ENCODE results near the gene DCAF15. TPM values are rescaled to one million over a fixed set of nuclear protein-coding genes. Genes with fewer than 3 reads are reported as not detected.

Gene DCAF15
- polyA plus RNA-seq, 1 of the 3 experiments (the other 2 are of a cell fraction) = 55.6 TPM

- ChIA-PET CTCF (interaction anchor here (0.8 to 1.0 kb wide), 2 partner anchors 9 to 36 kb away, joined by 4 read pairs; partner anchors contain the start of gene IL27RA), POLR2A (interaction anchor here (0.6 kb wide), 1 partner anchor 246 kb away, joined by 3 read pairs; no protein-coding TSS in a partner anchor)
- H3K27me3 ChIP-seq (ENCODE audit: insufficient read depth) = no peaks in the 10 kb centered on the region
- peaks cover 10% of the 10 kb centered on the region; the same call in 1 of the 2 replicates for H3K9me3 ChIP-seq
- no peak overlapping the region for H2AFZ ChIP-seq (ENCODE audit: low read depth)
- no peak overlapping the region for H3K9ac ChIP-seq
- no peaks in the 10 kb centered on the region for H4K20me1 ChIP-seq (ENCODE audit: insufficient read depth)
- DNase-seq = no peak
- H3K4me1 ChIP-seq (ENCODE audit: control insufficient read depth in 1 of 2, insufficient read depth in 2 of 2, low read depth in 1 of 2, low read length in 1 of 2) = peaks cover 0 to 11% of the 10 kb centered on the region in 2 experiments; a peak in 1 of 4 replicates
- 92% methylated on average over 8 of the region's 14 CpGs for WGBS (ENCODE audit: low lambda C conversion rate)
- H3K36me3 ChIP-seq (replicated peaks in 1 of 2; ENCODE audit: control insufficient read depth in 1 of 2, insufficient read depth in 2 of 2, low read length in 1 of 2) = peaks cover 0 to 16% of the 10 kb centered on the region in 2 experiments
- H3K27ac ChIP-seq (ENCODE audit: low read depth in 2 of 2, low read length in 1 of 2) = no peak overlapping the region; a peak in 1 of 4 replicates
- TF ChIP-seq CHD2 (IDR thresholded peaks at IDR 0.05; ENCODE audit: low read length, partially characterized antibody) = no peak
- no peak for TF ChIP-seq YY1 (IDR thresholded peaks at IDR 0.05; ENCODE audit: low read depth)
- TF ChIP-seq GABPA (IDR thresholded peaks at IDR 0.05; ENCODE audit: low read depth) = no peak
- H3K4me3 ChIP-seq (ENCODE audit: low read depth in 2 of 2, low read length in 1 of 2) = no peak overlapping the region
- peaks cover 6% of the 10 kb centered on the region; the same call in 1 of the 2 replicates for H3K79me2 ChIP-seq (ENCODE audit: insufficient read depth)
- no peak overlapping the region for H3K4me2 ChIP-seq
- H3F3A ChIP-seq (replicated peaks; ENCODE audit: insufficient read depth) = no peaks in the 10 kb centered on the region
- H3K9me2 ChIP-seq = no peaks in the 10 kb centered on the region
These were observed 43.8 kb downstream of the DCAF15 start for GRCh38 chr19:13995878-13996765.

- CTCF ChIA-PET = interaction anchor here (1.4 to 2.1 kb wide), 2 partner anchors 62 to 76 kb away, joined by 5 read pairs; partner anchors contain the start of gene MISP3
- peaks cover 0 to 16% of the 10 kb centered on the region in 2 experiments for H3K36me3 ChIP-seq (replicated peaks in 1 of 2; ENCODE audit: control insufficient read depth in 1 of 2, insufficient read depth in 2 of 2, low read length in 1 of 2)
- H4K20me1 ChIP-seq (ENCODE audit: insufficient read depth) = no peaks in the 10 kb centered on the region
These were observed 44.8 kb downstream of the DCAF15 start for GRCh38 chr19:13996928-13997630.

More at GRCh38 chr19:13996928-13997630, 44.8 kb downstream of the DCAF15 start:
- Histone ChIP-seq H3K27ac (ENCODE audit: low read depth in 2 of 2, low read length in 1 of 2) (no peak overlapping the region), H3K9me3 (peaks cover 10% of the 10 kb centered on the region; the same call in 1 of the 2 replicates), H3K9ac (no peak overlapping the region), H3K4me1 (ENCODE audit: control insufficient read depth in 1 of 2, insufficient read depth in 2 of 2, low read depth in 1 of 2, low read length in 1 of 2) (peaks cover 0 to 11% of the 10 kb centered on the region in 2 experiments; a peak in 1 of 4 replicates), H3K4me3 (ENCODE audit: low read depth in 2 of 2, low read length in 1 of 2) (no peak overlapping the region), H3K79me2 (ENCODE audit: insufficient read depth) (peaks cover 6% of the 10 kb centered on the region; the same call in 1 of the 2 replicates), H3F3A (replicated peaks; ENCODE audit: insufficient read depth) (no peaks in the 10 kb centered on the region), H3K9me2 (no peaks in the 10 kb centered on the region), H3K27me3 (ENCODE audit: insufficient read depth) (no peaks in the 10 kb centered on the region), H3K4me2 (no peak overlapping the region), H2AFZ (ENCODE audit: low read depth) (no peak overlapping the region)
- WGBS (ENCODE audit: low lambda C conversion rate) = 94% methylated on average over 22 of the region's 22 CpGs
- TF ChIP-seq CTCF (IDR thresholded peaks at IDR 0.05) (no peak), NRF1 (IDR thresholded peaks at IDR 0.05; ENCODE audit: low read depth, low read length) (no peak), USF1 (IDR thresholded peaks at IDR 0.05; ENCODE audit: borderline replicate concordance, low read depth) (no peak), RXRA (IDR thresholded peaks at IDR 0.05; ENCODE audit: borderline replicate concordance, low read depth) (no peak), ELF1 (IDR thresholded peaks at IDR 0.05) (no peak), REST (IDR thresholded peaks at IDR 0.05; ENCODE audit: low read depth, low read length) (no peak), FOXJ3 (CRISPR knock-in tag; IDR thresholded peaks at IDR 0.05) (no peak), GABPA (IDR thresholded peaks at IDR 0.05; ENCODE audit: low read depth) (no peak), SMC3 (IDR thresholded peaks at IDR 0.05; ENCODE audit: low read depth, low read length) (no peak), GATA2 (CRISPR knock-in tag; IDR thresholded peaks at IDR 0.05) (no peak), FOSL2 (IDR thresholded peaks at IDR 0.05; ENCODE audit: borderline replicate concordance, low read depth) (no peak), FOXM1 (IDR thresholded peaks at IDR 0.05; ENCODE audit: low read depth) (no peak), TAF1 (IDR thresholded peaks at IDR 0.05; ENCODE audit: borderline replicate concordance, low read depth, low read length) (no peak), USF2 (IDR thresholded peaks at IDR 0.05; ENCODE audit: borderline replicate concordance, low read depth, low read length) (no peak), RFX5 (IDR thresholded peaks at IDR 0.05; ENCODE audit: low read length) (no peak)
- POLR2A ChIA-PET = no interaction called here
- no peak for DNase-seq

Measured in SK-N-SH (cell line).